H1 (cell line): ENCODE data around the gene INPP4B. TPM values are rescaled to one million over a fixed set of nuclear protein-coding genes. Genes with fewer than 3 reads are reported as not detected.

Experiments used
- CTCF ChIA-PET: fragments of 300-600 bp; sonication (Branson Sonifier 250); formaldehyde crosslinking; loops from one replicate; lab custom pipeline; 2021; ENCODE audit not compliant: partially characterized antibody; lab: Charles Lee
- POLR2A ChIA-PET: fragments of 300-600 bp; sonication (Branson Sonifier 250); formaldehyde crosslinking; loops from one replicate; lab custom pipeline; 2021; ENCODE audit warnings: inconsistent platforms; ENCODE audit not compliant: partially characterized antibody; lab: Charles Lee
- DNase-seq, 2 experiments: peaks; one replicate each; pipeline versions ENCODE4 v3.0.0 to v3.0.0-alpha.2; 2010 to 2022; ENCODE audit warnings: low spot score in 2 of 2, low read depth in 1 of 2, mixed read lengths in 1 of 2
- FAIRE-seq: peaks from 2 replicates; lab custom pipeline; 2011; peaks lifted over from hg19 to GRCh38; lab: Jason Lieb, UNC
- H2AFZ ChIP-seq: 2 replicates; pipeline ENCODE4 v1.8.1; 2012; ENCODE audit warnings: low read length, inconsistent platforms
- H2AK5ac ChIP-seq: 2 replicates; pipeline ENCODE4 v1.6.1; 2013; ENCODE audit warnings: low read depth, low read length
- H2BK120ac ChIP-seq: replicated peaks from 2 replicates; pipeline ENCODE3; 2013; ENCODE audit warnings: low read depth, low read length, inconsistent platforms
- H2BK12ac ChIP-seq: 2 replicates; pipeline ENCODE4 v1.6.1; 2013; ENCODE audit warnings: low read depth, low read length
- H2BK15ac ChIP-seq: 2 replicates; pipeline ENCODE4 v1.6.1; 2013; ENCODE audit warnings: low read length
- H2BK20ac ChIP-seq: 2 replicates; pipeline ENCODE4 v1.6.1; 2013; ENCODE audit warnings: low read length
- H2BK5ac ChIP-seq: 2 replicates; pipeline ENCODE4 v1.6.1; 2013; ENCODE audit warnings: low read depth, low read length
- H3K14ac ChIP-seq: 2 replicates; pipeline ENCODE4 v1.6.1; 2013; ENCODE audit warnings: inconsistent platforms; ENCODE audit not compliant: insufficient read length
- H3K18ac ChIP-seq: 2 replicates; pipeline ENCODE4 v1.6.1; 2013; ENCODE audit warnings: low read length; ENCODE audit errors: extremely low read depth
- H3K23ac ChIP-seq: 2 replicates; pipeline ENCODE4 v1.6.1; 2013; ENCODE audit warnings: inconsistent platforms; ENCODE audit not compliant: insufficient read length
- H3K23me2 ChIP-seq: 2 replicates; pipeline ENCODE4 v1.6.1; 2013; ENCODE audit warnings: low read depth, low read length
- H3K27ac ChIP-seq: 2 replicates; pipeline ENCODE4 v1.6.1; 2011; ENCODE audit warnings: low read depth, low read length, inconsistent platforms
- H3K27me3 ChIP-seq, 4 experiments: replicated peaks in 1 of 4; 1 replicate in 1 of 4; 2 replicates in 3 of 4; pipeline versions ENCODE4 v1.6.1 to v1.8.1; 2011 to 2013; ENCODE audit warnings: low read length in 3 of 4, mild to moderate bottlenecking in 3 of 4, inconsistent platforms in 2 of 4, mixed read lengths in 2 of 4, moderate library complexity in 1 of 4; ENCODE audit not compliant: control insufficient read depth in 3 of 4, insufficient read depth in 3 of 4; ENCODE audit errors: extremely low read depth in 1 of 4
- H3K36me3 ChIP-seq, 4 experiments: 2 replicates each; pipeline versions ENCODE4 v1.6.1 to v1.8.1; 2011 to 2013; ENCODE audit warnings: mild to moderate bottlenecking in 4 of 4, low read length in 3 of 4, moderate library complexity in 2 of 4, control low read depth in 1 of 4, inconsistent platforms in 1 of 4; ENCODE audit not compliant: insufficient read depth in 4 of 4, control insufficient read depth in 2 of 4
- H3K4ac ChIP-seq: replicated peaks from 2 replicates; pipeline ENCODE3; 2013; ENCODE audit warnings: low read length, low read depth, mixed read lengths, inconsistent platforms; ENCODE audit not compliant: insufficient read length
- H3K4me1 ChIP-seq, 4 experiments: replicated peaks in 1 of 4; 1 replicate in 1 of 4; 2 replicates in 3 of 4; pipeline versions ENCODE4 v1.6.1 to v1.8.1; 2011 to 2013; ENCODE audit warnings: low read length in 3 of 4, inconsistent platforms in 2 of 4, mixed read lengths in 1 of 4; ENCODE audit not compliant: insufficient read depth in 4 of 4, control insufficient read depth in 3 of 4
- H3K4me2 ChIP-seq, 2 experiments: 2 replicates each; pipeline versions ENCODE4 v1.6.1 to v1.8.1; 2011 to 2013; ENCODE audit warnings: low read depth in 2 of 2, low read length in 2 of 2, control low read depth in 1 of 2, inconsistent platforms in 1 of 2, mild to moderate bottlenecking in 1 of 2; ENCODE audit not compliant: insufficient read depth in 1 of 2
- H3K4me3 ChIP-seq, 4 experiments: fragments of 200-600, 300-600 bp in 1 of 4; sonication (generic), shearing (Covaris generic), sonication (Bioruptor Twin) in 1 of 4; 2 replicates each; pipeline versions ENCODE4 v1.5.1 to v1.8.1; 2011 to 2016; ENCODE audit warnings: low read length in 4 of 4, low read depth in 3 of 4, control low read depth in 2 of 4, inconsistent platforms in 2 of 4, mild to moderate bottlenecking in 2 of 4, mixed read lengths in 1 of 4, moderate library complexity in 1 of 4; ENCODE audit not compliant: insufficient read depth in 2 of 4; ENCODE audit errors: extremely low read depth in 1 of 4
- H3K56ac ChIP-seq: replicated peaks from 2 replicates; pipeline ENCODE3; 2013; ENCODE audit warnings: low read depth, mild to moderate bottlenecking, mixed read lengths, low read length, inconsistent platforms; ENCODE audit not compliant: insufficient read length
- H3K79me1 ChIP-seq: 2 replicates; pipeline ENCODE4 v1.6.1; 2013; ENCODE audit warnings: low read depth, low read length, control low read depth
- H3K79me2 ChIP-seq, 2 experiments: 2 replicates each; pipeline versions ENCODE4 v1.6.1 to v1.8.1; 2012 to 2013; ENCODE audit warnings: low read length in 2 of 2, mild to moderate bottlenecking in 2 of 2, inconsistent platforms in 1 of 2; ENCODE audit not compliant: insufficient read depth in 2 of 2, control insufficient read depth in 1 of 2
- H3K9ac ChIP-seq, 4 experiments: replicated peaks in 1 of 4; 1 replicate in 1 of 4; 2 replicates in 3 of 4; pipeline versions ENCODE4 v1.6.1 to v1.8.1; 2011 to 2013; ENCODE audit warnings: low read depth in 3 of 4, low read length in 3 of 4, control low read depth in 2 of 4, mild to moderate bottlenecking in 2 of 4, moderate library complexity in 2 of 4, inconsistent platforms in 1 of 4; ENCODE audit errors: extremely low read depth in 1 of 4
- H3K9me3 ChIP-seq, 2 experiments: 2 replicates each; pipeline versions ENCODE4 v1.6.1 to v1.8.1; 2012 to 2013; ENCODE audit warnings: mild to moderate bottlenecking in 2 of 2, moderate library complexity in 2 of 2, control low read depth in 1 of 2, inconsistent platforms in 1 of 2, low read depth in 1 of 2, low read length in 1 of 2, mixed read lengths in 1 of 2; ENCODE audit not compliant: insufficient read depth in 2 of 2
- H4K20me1 ChIP-seq, 2 experiments: replicated peaks in 1 of 2; 2 replicates each; pipeline versions ENCODE3 to v1.8.1; 2011 to 2013; ENCODE audit warnings: inconsistent platforms in 2 of 2, low read length in 2 of 2, mild to moderate bottlenecking in 1 of 2; ENCODE audit not compliant: insufficient read depth in 2 of 2, control insufficient read depth in 1 of 2
- H4K5ac ChIP-seq: 2 replicates; pipeline ENCODE4 v1.6.1; 2013; ENCODE audit warnings: low read length, low read depth, mixed read lengths, inconsistent platforms; ENCODE audit not compliant: insufficient read length
- H4K8ac ChIP-seq: 2 replicates; pipeline ENCODE4 v1.8.0; 2013; ENCODE audit warnings: mild to moderate bottlenecking, moderate library complexity, low read length, inconsistent platforms; ENCODE audit not compliant: insufficient read depth; ENCODE audit errors: extremely low read depth
- H4K91ac ChIP-seq: replicated peaks from 2 replicates; pipeline ENCODE3; 2013; ENCODE audit warnings: low read length, mixed read lengths, inconsistent platforms; ENCODE audit not compliant: insufficient read length
- CBX5 ChIP-seq: fragments of 300-800, 300-1000 bp; sonication (generic); IDR thresholded peaks from 2 replicates; pipeline ENCODE4 v1.7.1; 2016; ENCODE audit warnings: antibody characterized with exemption, low read length, low read depth
- CBX8 ChIP-seq: fragments of 300-800, 300-1000 bp; sonication (generic); IDR thresholded peaks from 2 replicates; pipeline ENCODE4 v1.7.1; 2016; ENCODE audit warnings: low read depth, low read length, borderline replicate concordance
- CHD2 ChIP-seq: IDR thresholded peaks from 2 replicates; pipeline ENCODE4 v1.6.1; 2012; ENCODE audit warnings: low read length, improper control_type of control experiment
- CREB1 ChIP-seq: IDR thresholded peaks from 2 replicates; pipeline ENCODE4 v1.6.1; 2012; ENCODE audit warnings: inconsistent platforms
- NRF1 ChIP-seq: IDR thresholded peaks from 2 replicates; pipeline ENCODE4 v1.6.1; 2011; ENCODE audit warnings: mild to moderate bottlenecking, low read depth, low read length, improper control_type of control experiment
- RFX5 ChIP-seq: IDR thresholded peaks from 2 replicates; pipeline ENCODE4 v1.6.1; 2011; ENCODE audit warnings: low read depth, low read length, improper control_type of control experiment, borderline replicate concordance
- SP2 ChIP-seq: IDR thresholded peaks from 2 replicates; pipeline ENCODE4 v1.6.1; 2012; ENCODE audit warnings: mild to moderate bottlenecking, low read length, inconsistent platforms
- SRF ChIP-seq: IDR thresholded peaks from 2 replicates; pipeline ENCODE4 v1.6.1; 2011; ENCODE audit warnings: mild to moderate bottlenecking, low read depth, low read length, moderate library complexity
- ZNF274 ChIP-seq: IDR thresholded peaks from 2 replicates; pipeline ENCODE4 v1.7.0; 2012; ENCODE audit warnings: low read length, borderline replicate concordance; ENCODE audit errors: extremely low read depth
- WGBS, 2 experiments: shearing (Covaris generic) in 1 of 2; methylation state at CpG; one replicate each; pipeline versions ENCODE4 v1.1.6 to v1.1.7; 2013 to 2015; ENCODE audit warnings: low lambda C conversion rate in 2 of 2, mixed read lengths in 2 of 2, inconsistent platforms in 1 of 2, low coverage in 1 of 2, missing lambda C conversion rate in 1 of 2; ENCODE audit not compliant: insufficient replicate concordance in 2 of 2, insufficient coverage in 1 of 2, insufficient read length in 1 of 2; ENCODE audit errors: extremely low coverage in 1 of 2, missing lambda C conversion rate in 1 of 2; 5-methylcytosine and 5-hydroxymethylcytosine counted together
- polyA plus RNA-seq, 7 experiments: library from polyadenylated mRNA; depleted of rRNA in 3 of 7; stranded (reverse) in 5 of 7; unstranded in 2 of 7; fragments of >200 nt in 5 of 7; fragments of 200-250 nt in 2 of 7; gene quantifications; 1 replicate in 5 of 7; 2 replicates in 1 of 7; 4 replicates in 1 of 7; pipeline versions ENCODE4 v1.2.1 to v1.2.3, GENCODE V29; 2011 to 2013; ENCODE audit warnings: missing spikeins in 2 of 7, mixed read lengths in 2 of 7
- total RNA-seq: library from RNA; stranded (reverse); fragmentation: NEBNext Ultra II Directional; extraction: Animal tissue kit (Norgen Biotek cat#: 25700); gene quantifications from 2 replicates; pipeline ENCODE4 v1.2.1, GENCODE V29; 2021
- TF ChIP-seq, protein P1 (sequence below): IDR thresholded peaks from 2 replicates; pipeline ENCODE4 v1.6.1; 2012; ENCODE audit warnings: inconsistent platforms
- TF ChIP-seq, protein P2 (sequence below), 3 experiments: IDR thresholded peaks; 1 replicate in 2 of 3; 2 replicates in 1 of 3; pipeline versions ENCODE4 v1.5.1 to v1.6.1; 2011; ENCODE audit warnings: low read length in 3 of 3, mild to moderate bottlenecking in 3 of 3, inconsistent platforms in 2 of 3, low read depth in 1 of 3, moderate library complexity in 1 of 3; ENCODE audit not compliant: insufficient read depth in 1 of 3; ENCODE audit errors: control extremely low read depth in 1 of 3
- TF ChIP-seq, protein P3 (sequence below): IDR thresholded peaks from 2 replicates; pipeline ENCODE4 v1.6.1; 2011; ENCODE audit warnings: low read depth, mild to moderate bottlenecking, low read length; ENCODE audit not compliant: insufficient read depth

The INPP4B gene
- total and polyA plus RNA-seq, 2 of the 8 experiments (the other 6 are each of a cell fraction or from before 2014, with no cell fraction given), result 0.11 to 0.54 TPM

DNA sequence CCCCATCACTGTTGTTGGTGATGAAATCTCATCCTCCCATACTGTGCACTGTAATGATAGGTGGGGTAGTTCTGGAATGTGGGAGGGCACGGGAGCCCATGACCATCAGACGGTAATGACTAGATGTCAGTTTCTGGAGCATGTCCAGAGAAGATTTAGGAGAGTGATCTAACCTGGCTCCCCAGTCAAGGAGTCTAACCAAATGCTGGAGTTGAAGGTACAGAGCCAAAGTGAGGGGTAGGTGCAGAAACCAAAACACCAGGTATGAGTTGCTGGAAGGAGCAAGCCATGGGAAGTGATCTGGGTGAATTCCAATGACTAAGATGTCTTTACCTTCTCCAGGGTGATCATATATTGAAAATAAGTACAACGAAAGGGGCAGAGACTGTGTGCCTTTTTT lies 296.9 kb downstream of the INPP4B start:
- no peak overlapping the region for H2BK120ac ChIP-seq
- H4K8ac ChIP-seq, result no peak overlapping the region
- H3K36me3 ChIP-seq, result no peaks in the 10 kb centered on the region
- no peak overlapping the region for H2AFZ ChIP-seq
- no peak for DNase-seq
- no peak overlapping the region for H3K56ac ChIP-seq
- H2BK12ac ChIP-seq, result no peak overlapping the region
- no peak overlapping the region for H2BK15ac ChIP-seq
- no peak overlapping the region for H3K14ac ChIP-seq
- H2AK5ac ChIP-seq, result no peak overlapping the region
- no peak overlapping the region for H3K9ac ChIP-seq
- CTCF ChIA-PET, result no interaction called here
- H3K27me3 ChIP-seq, result no peaks in the 10 kb centered on the region
- H3K9me3 ChIP-seq, result no peaks in the 10 kb centered on the region
- no peak overlapping the region for H3K4me3 ChIP-seq
- no peak overlapping the region for H3K27ac ChIP-seq
- H3K4ac ChIP-seq, result no peak overlapping the region
- WGBS, 2 experiments, result 86% methylated on average over 3 of the region's 3 CpGs; no CpG with 5 or more reads in 1 of the 2 experiments
- H2BK5ac ChIP-seq, result no peak overlapping the region
- H4K91ac ChIP-seq, result no peak overlapping the region
- H4K5ac ChIP-seq, result no peak overlapping the region
- H3K79me2 ChIP-seq, result no peaks in the 10 kb centered on the region
- H3K23me2 ChIP-seq, result no peaks in the 10 kb centered on the region
- H3K4me1 ChIP-seq, result no peaks in the 10 kb centered on the region
- H2BK20ac ChIP-seq, result no peak overlapping the region
- H3K23ac ChIP-seq, result no peak overlapping the region
- H3K79me1 ChIP-seq, result no peaks in the 10 kb centered on the region; the same call in 1 of the 2 replicates
- H3K18ac ChIP-seq, result no peak overlapping the region
- no peak for FAIRE-seq
- POLR2A ChIA-PET, result no interaction called here
- no peak overlapping the region for H3K4me2 ChIP-seq
- TF ChIP-seq SP2 (no peak), SRF (no peak), CBX8 (no peak), NRF1 (no peak), ZNF274 (no peak), CBX5 (no peak), CHD2 (no peak), RFX5 (no peak), CREB1 (no peak)
- TF ChIP-seq, protein P1, sequence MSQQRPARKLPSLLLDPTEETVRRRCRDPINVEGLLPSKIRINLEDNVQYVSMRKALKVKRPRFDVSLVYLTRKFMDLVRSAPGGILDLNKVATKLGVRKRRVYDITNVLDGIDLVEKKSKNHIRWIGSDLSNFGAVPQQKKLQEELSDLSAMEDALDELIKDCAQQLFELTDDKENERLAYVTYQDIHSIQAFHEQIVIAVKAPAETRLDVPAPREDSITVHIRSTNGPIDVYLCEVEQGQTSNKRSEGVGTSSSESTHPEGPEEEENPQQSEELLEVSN, result no peak
- TF ChIP-seq, protein P2, sequence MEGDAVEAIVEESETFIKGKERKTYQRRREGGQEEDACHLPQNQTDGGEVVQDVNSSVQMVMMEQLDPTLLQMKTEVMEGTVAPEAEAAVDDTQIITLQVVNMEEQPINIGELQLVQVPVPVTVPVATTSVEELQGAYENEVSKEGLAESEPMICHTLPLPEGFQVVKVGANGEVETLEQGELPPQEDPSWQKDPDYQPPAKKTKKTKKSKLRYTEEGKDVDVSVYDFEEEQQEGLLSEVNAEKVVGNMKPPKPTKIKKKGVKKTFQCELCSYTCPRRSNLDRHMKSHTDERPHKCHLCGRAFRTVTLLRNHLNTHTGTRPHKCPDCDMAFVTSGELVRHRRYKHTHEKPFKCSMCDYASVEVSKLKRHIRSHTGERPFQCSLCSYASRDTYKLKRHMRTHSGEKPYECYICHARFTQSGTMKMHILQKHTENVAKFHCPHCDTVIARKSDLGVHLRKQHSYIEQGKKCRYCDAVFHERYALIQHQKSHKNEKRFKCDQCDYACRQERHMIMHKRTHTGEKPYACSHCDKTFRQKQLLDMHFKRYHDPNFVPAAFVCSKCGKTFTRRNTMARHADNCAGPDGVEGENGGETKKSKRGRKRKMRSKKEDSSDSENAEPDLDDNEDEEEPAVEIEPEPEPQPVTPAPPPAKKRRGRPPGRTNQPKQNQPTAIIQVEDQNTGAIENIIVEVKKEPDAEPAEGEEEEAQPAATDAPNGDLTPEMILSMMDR (IDR thresholded peaks at IDR 0.05; ENCODE audit: control extremely low read depth in 1 of 3, insufficient read depth in 1 of 3, low read depth in 1 of 3, low read length in 3 of 3), result no peak
- TF ChIP-seq, protein P3, sequence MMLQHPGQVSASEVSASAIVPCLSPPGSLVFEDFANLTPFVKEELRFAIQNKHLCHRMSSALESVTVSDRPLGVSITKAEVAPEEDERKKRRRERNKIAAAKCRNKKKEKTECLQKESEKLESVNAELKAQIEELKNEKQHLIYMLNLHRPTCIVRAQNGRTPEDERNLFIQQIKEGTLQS, result no peak
- no peaks in the 10 kb centered on the region for H4K20me1 ChIP-seq
